GM23248 (cell line): Measurements from ENCODE around the gene PMFBP1. TPM values are rescaled to one million over a fixed set of nuclear protein-coding genes. Genes with fewer than 3 reads are reported as not detected.
A peak's percentile ranks its signal among the peaks of the same experiment; 100 is the strongest.

Experiments used
- DNase-seq: peaks from one replicate; pipeline ENCODE4 v3.0.0-alpha.2; 2015
- H2AFZ ChIP-seq: fragments of 200-600 bp; sonication (generic); 2 replicates; pipeline ENCODE4 v1.6.1; 2016; ENCODE audit warnings: antibody characterized with exemption
- H3F3A ChIP-seq: fragments of 200-600 bp; sonication (generic); 2 replicates; pipeline ENCODE4 v1.6.1; 2016; ENCODE audit warnings: mild to moderate bottlenecking, antibody characterized with exemption, mixed run types; ENCODE audit not compliant: insufficient read depth
- H3K27ac ChIP-seq: fragments of 200-600 bp; sonication (generic); 2 replicates; pipeline ENCODE4 v1.5.1; 2016; ENCODE audit warnings: mild to moderate bottlenecking
- H3K27me3 ChIP-seq: fragments of 200-600 bp; sonication (generic); replicated peaks from 2 replicates; pipeline ENCODE4 v1.6.1; 2016; ENCODE audit warnings: mild to moderate bottlenecking; ENCODE audit not compliant: insufficient read depth
- H3K36me3 ChIP-seq: fragments of 200-600 bp; sonication (generic); 2 replicates; pipeline ENCODE4 v1.6.1; 2016; ENCODE audit warnings: low read depth, mild to moderate bottlenecking
- H3K4me1 ChIP-seq: fragments of 200-600 bp; sonication (generic); 2 replicates; pipeline ENCODE4 v1.6.1; 2016; ENCODE audit warnings: mild to moderate bottlenecking; ENCODE audit not compliant: insufficient read depth
- H3K4me2 ChIP-seq: fragments of 200-600 bp; sonication (generic); one replicate; pipeline ENCODE4 v1.6.1; 2016; ENCODE audit warnings: mild to moderate bottlenecking; ENCODE audit not compliant: unreplicated experiment
- H3K4me3 ChIP-seq: fragments of 200-600 bp; sonication (generic); 2 replicates; pipeline ENCODE4 v1.5.1; 2016; ENCODE audit warnings: mild to moderate bottlenecking
- H3K79me2 ChIP-seq: fragments of 200-600 bp; sonication (generic); 2 replicates; pipeline ENCODE4 v1.6.1; 2016; ENCODE audit warnings: mild to moderate bottlenecking; ENCODE audit not compliant: insufficient read depth
- H3K9ac ChIP-seq: fragments of 200-600 bp; sonication (generic); 2 replicates; pipeline ENCODE4 v1.6.1; 2016; ENCODE audit warnings: mild to moderate bottlenecking
- H3K9me2 ChIP-seq: fragments of 200-600 bp; sonication (generic); 2 replicates; pipeline ENCODE4 v1.6.1; 2016; ENCODE audit warnings: mixed run types, mild to moderate bottlenecking, moderate library complexity; ENCODE audit not compliant: insufficient read depth
- H3K9me3 ChIP-seq: fragments of 200-600 bp; sonication (generic); one replicate; pipeline ENCODE4 v1.6.1; 2017; ENCODE audit warnings: low read depth
- H4K20me1 ChIP-seq: fragments of 200-600 bp; sonication (generic); 2 replicates; pipeline ENCODE4 v1.6.0; 2016; ENCODE audit not compliant: insufficient read depth
- EZH2 ChIP-seq: fragments of 200-600 bp; sonication (generic); IDR thresholded peaks from 2 replicates; pipeline ENCODE4 v1.6.1; 2018; ENCODE audit warnings: antibody characterized with exemption, mild to moderate bottlenecking; ENCODE audit not compliant: insufficient read depth, poor library complexity, severe bottlenecking
- EZH2phosphoT487 ChIP-seq: fragments of 200-600 bp; sonication (generic); IDR thresholded peaks from 2 replicates; pipeline ENCODE4 v1.6.1; 2018; ENCODE audit warnings: antibody characterized with exemption, moderate library complexity, mild to moderate bottlenecking, low read depth; ENCODE audit not compliant: insufficient read depth
- WGBS, 2 experiments: methylation state at CpG; one replicate each; pipeline ENCODE4 v1.1.6; 2015 to 2017; ENCODE audit warnings: low lambda C conversion rate in 2 of 2, low coverage in 1 of 2; ENCODE audit errors: missing lambda C conversion rate in 2 of 2; 5-methylcytosine and 5-hydroxymethylcytosine counted together
- in situ Hi-C: fragments of 300-500 bp; cut with MboI; formaldehyde crosslinking; loops from 2 replicates; pipeline ENCODE4 v1.15.0; 2020
- polyA plus RNA-seq: library from polyadenylated mRNA; unstranded; fragments of >200 nt; fragmentation: Nextera tagmentation; extraction: Ambion mirVana; gene quantifications from 2 replicates; pipeline ENCODE4 v1.2.1, GENCODE V29; 2016
- total RNA-seq: library from RNA; depleted of rRNA; stranded (reverse); fragments of >200 nt; shearing (Covaris generic); gene quantifications from 2 replicates; pipeline ENCODE4 v1.2.3, GENCODE V29; 2014

Gene PMFBP1
- total and polyA plus RNA-seq, 2 experiments from 2014 or later: not detected

DNA sequence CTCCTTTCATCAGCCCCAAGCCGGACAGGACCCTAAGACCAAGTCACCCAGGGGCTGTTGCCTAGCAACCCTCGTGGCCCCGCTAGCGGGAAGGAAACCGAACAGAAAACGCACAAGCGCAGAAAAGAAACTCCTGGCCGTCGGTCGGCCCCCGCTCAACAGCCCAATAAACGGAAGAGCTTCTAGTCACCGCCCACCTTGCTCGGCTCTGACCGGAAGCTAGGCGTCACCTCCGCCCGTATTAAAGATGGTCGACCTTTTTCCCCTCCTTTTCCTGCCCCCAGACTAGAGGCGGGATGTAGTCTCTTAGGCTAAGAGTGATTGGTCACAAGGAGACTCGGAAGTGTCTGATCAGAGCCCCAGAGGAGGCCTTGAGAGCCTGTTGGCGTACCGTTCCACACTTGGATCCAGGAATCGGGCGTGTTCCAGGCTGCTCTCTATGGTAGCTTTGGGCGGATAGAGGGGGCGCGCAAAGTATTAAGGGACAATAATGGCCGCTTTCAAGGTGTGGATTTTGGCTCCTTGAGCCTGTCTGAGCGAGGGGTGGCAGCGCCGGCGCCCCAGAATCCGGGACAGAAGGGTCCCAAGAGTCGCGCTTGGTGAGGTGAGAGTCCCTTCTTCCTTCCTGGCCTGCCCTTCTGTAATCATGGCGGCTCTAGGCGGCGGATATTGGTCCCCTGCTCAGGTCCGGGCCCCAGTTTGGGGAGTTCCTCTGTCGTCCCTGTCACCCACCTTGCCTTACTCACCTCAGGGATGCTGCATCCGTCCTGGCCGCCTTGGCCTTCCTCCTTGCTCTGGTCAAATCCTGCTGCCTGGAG, 78.3 kb downstream of the PMFBP1 start, which contains the start of the genes DHX38 and TXNL4B:
Gene DHX38, plus strand, starts transcription at position 400 of the 818 bp plus-strand sequence. CDS start 2,311 bp downstream, outside the sequence.
Gene TXNL4B, minus strand, starts transcription at position 173 of the 818 bp plus-strand sequence. CDS start 2,871 bp downstream, outside the sequence.
- peak within 1 kb of the TSS; percentile 75 for H3K27ac ChIP-seq
- no peaks in the 10 kb centered on the region for H3K27me3 ChIP-seq
- H3K79me2 ChIP-seq: peaks cover 87% of the 10 kb centered on the region

DNA sequence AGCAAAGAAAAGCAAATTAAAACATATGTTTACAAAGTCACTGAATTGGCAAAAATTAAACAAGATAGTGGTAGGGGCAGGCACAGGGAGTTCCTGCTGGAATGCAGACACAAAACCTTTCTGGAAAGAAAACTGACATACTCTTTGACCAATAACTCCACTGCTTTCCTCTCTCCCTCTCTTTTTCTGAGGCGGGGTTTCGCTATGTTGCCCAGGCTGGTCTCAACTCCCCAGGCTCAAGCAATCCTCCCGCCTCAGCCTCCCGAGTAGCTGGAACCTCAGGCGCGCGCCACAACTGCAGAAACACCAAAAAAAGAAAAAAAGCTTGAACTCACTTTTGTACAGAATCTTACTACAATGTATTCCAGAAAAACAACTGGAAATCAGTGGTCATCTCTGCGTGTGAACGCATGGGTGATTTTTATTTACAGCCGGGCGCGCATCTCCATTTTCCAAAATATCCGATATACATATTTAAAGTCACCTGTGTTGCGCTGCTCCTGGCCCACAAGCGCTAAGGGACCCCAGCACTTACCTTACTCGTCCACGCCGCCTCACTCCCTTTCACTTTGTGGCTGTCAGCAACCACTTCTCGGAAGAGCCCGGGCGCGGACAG, 79.0 kb downstream of the PMFBP1 start:
- Histone ChIP-seq H3K36me3 (peaks cover 25% of the 10 kb centered on the region), H3K4me3 (peak overlapping the region; percentile 97)

More for the DNA sequence above, 78.3 kb downstream of the PMFBP1 start, which contains the start of the genes DHX38 and TXNL4B:
- TF ChIP-seq EZH2: no peak
- no peak for TF ChIP-seq EZH2phosphoT487
- peak within 1 kb of the TSS; percentile 99 for H2AFZ ChIP-seq
- H3K9ac ChIP-seq: peak within 1 kb of the TSS; percentile 88
- H3K4me3 ChIP-seq: peak within 1 kb of the TSS; percentile 97
- DNase-seq: peak; percentile 99
- WGBS, 2 experiments: 0 to 1% methylated on average over 33 to 42 of the region's 43 CpGs
- no peaks in the 10 kb centered on the region for H3K9me3 ChIP-seq
- no peaks in the 10 kb centered on the region for H3K9me2 ChIP-seq
- H3F3A ChIP-seq: no peaks in the 10 kb centered on the region; the same call in 1 of the 2 replicates
- peaks cover 20% of the 10 kb centered on the region for H3K36me3 ChIP-seq
- no peaks in the 10 kb centered on the region for H4K20me1 ChIP-seq
- H3K4me2 ChIP-seq: peak within 1 kb of the TSS; percentile 96
- peaks cover 25% of the 10 kb centered on the region for H3K4me1 ChIP-seq
- in situ Hi-C loops: no loop called here

DNA sequence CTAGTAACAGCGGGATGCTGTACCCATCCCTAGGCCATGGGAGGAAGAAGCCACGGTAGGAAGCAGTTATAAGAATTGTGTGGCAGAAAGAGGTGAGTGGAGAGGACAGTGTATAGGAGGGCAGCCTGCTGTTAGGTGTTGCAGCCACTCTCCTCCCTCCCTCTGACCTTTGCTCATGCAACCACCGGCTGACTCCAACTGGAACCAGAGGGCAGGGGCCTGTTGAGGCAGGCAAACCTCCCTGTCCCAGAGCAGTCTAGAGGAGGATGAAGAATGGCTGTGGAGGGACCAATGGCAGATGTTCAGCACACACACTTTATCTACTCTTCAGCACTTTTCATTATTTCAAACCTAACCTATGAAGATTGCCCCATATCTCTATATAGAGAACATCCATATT, 80.7 kb downstream of the PMFBP1 start:
- TF ChIP-seq EZH2phosphoT487: no peak
- TF ChIP-seq EZH2: no peak
- H3F3A ChIP-seq: no peaks in the 10 kb centered on the region; the same call in 1 of the 2 replicates
- H3K36me3 ChIP-seq: peaks cover 22% of the 10 kb centered on the region
- H3K9me2 ChIP-seq: no peaks in the 10 kb centered on the region
- DNase-seq: no peak
- no peak overlapping the region for H3K4me2 ChIP-seq
- in situ Hi-C loops: no loop called here
- no peak overlapping the region for H3K9ac ChIP-seq
- H4K20me1 ChIP-seq: no peaks in the 10 kb centered on the region
- no peaks in the 10 kb centered on the region for H3K27me3 ChIP-seq
- no peak overlapping the region for H3K4me3 ChIP-seq
- WGBS, 2 experiments: 90 to 99% methylated on average over 3 of the region's 3 CpGs
- H2AFZ ChIP-seq: no peak overlapping the region
- H3K79me2 ChIP-seq: peaks cover 65% of the 10 kb centered on the region
- peaks cover 25% of the 10 kb centered on the region for H3K4me1 ChIP-seq
- H3K9me3 ChIP-seq: no peaks in the 10 kb centered on the region
- no peak overlapping the region for H3K27ac ChIP-seq

More for the DNA sequence above, 79.0 kb downstream of the PMFBP1 start:
- in situ Hi-C loops: no loop called here
- Histone ChIP-seq H3K9me2 (no peaks in the 10 kb centered on the region), H2AFZ (peak overlapping the region; percentile 99), H3K4me2 (peak overlapping the region; percentile 94), H3K9me3 (no peaks in the 10 kb centered on the region), H3F3A (no peaks in the 10 kb centered on the region; the same call in 1 of the 2 replicates), H3K27ac (peak overlapping the region; percentile 75), H3K4me1 (peaks cover 25% of the 10 kb centered on the region), H3K27me3 (no peaks in the 10 kb centered on the region), H3K79me2 (peaks cover 81% of the 10 kb centered on the region), H4K20me1 (no peaks in the 10 kb centered on the region), H3K9ac (peak overlapping the region; percentile 88)
- TF ChIP-seq EZH2phosphoT487 (no peak), EZH2 (no peak)
- DNase-seq: peak; percentile 70
- WGBS, 2 experiments: 2 to 4% methylated on average over 22 of the region's 22 CpGs

DNA sequence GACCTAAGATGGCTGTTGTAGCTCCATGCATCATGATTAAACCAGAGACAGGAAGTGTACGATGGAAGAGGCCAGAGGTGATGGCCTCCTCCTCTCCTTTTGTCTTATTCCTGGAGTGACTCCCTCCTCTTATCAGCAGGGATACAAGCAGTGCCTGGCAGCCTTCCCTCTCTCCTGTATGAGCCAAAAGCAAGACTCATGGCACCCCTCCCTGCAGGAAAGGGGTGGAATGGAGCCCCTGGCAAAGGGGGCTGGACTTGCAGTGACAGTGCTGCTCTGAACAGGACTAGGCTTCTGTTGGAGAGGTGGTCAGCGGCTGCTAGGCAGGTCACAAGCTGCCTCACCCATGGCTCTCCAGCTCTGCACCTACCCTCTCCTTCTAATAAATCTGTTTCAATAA, 87.0 kb downstream of the PMFBP1 start:
- Histone ChIP-seq H3K4me3 (no peak overlapping the region), H3K36me3 (peaks cover 33% of the 10 kb centered on the region), H3K9me3 (no peaks in the 10 kb centered on the region), H3F3A (no peaks in the 10 kb centered on the region; the same call in 1 of the 2 replicates), H3K79me2 (peaks cover 6% of the 10 kb centered on the region; the same call in 1 of the 2 replicates), H3K9me2 (no peaks in the 10 kb centered on the region), H3K27ac (no peak overlapping the region), H3K9ac (no peak overlapping the region), H2AFZ (no peak overlapping the region), H4K20me1 (no peaks in the 10 kb centered on the region), H3K4me1 (no peaks in the 10 kb centered on the region), H3K4me2 (no peak overlapping the region), H3K27me3 (no peaks in the 10 kb centered on the region)
- WGBS, 2 experiments: 92 to 93% methylated on average over 2 of the region's 2 CpGs
- in situ Hi-C loops: no loop called here
- no peak for TF ChIP-seq EZH2phosphoT487
- TF ChIP-seq EZH2: no peak
- DNase-seq: no peak
